Hematopoietic multipotent progenitor cell (in vitro differentiated cells): ENCODE results near the gene NTHL1. TPM values are rescaled to one million over a fixed set of nuclear protein-coding genes. Genes with fewer than 3 reads are reported as not detected.

Source experiments
- DNase-seq, 3 donors: peaks; one replicate each; pipeline ENCODE4 v3.0.0-alpha.2; 2011 to 2015; ENCODE audit warnings: low read depth in 2 of 3, low spot score in 2 of 3
- total RNA-seq: library from RNA; depleted of rRNA; stranded (reverse); fragments of >200 nt; gene quantifications from one replicate; pipeline ENCODE4 v1.2.3, GENCODE V29; 2012

NTHL1 gene
- total RNA-seq, 1 donor, result 73.2 TPM

DNA sequence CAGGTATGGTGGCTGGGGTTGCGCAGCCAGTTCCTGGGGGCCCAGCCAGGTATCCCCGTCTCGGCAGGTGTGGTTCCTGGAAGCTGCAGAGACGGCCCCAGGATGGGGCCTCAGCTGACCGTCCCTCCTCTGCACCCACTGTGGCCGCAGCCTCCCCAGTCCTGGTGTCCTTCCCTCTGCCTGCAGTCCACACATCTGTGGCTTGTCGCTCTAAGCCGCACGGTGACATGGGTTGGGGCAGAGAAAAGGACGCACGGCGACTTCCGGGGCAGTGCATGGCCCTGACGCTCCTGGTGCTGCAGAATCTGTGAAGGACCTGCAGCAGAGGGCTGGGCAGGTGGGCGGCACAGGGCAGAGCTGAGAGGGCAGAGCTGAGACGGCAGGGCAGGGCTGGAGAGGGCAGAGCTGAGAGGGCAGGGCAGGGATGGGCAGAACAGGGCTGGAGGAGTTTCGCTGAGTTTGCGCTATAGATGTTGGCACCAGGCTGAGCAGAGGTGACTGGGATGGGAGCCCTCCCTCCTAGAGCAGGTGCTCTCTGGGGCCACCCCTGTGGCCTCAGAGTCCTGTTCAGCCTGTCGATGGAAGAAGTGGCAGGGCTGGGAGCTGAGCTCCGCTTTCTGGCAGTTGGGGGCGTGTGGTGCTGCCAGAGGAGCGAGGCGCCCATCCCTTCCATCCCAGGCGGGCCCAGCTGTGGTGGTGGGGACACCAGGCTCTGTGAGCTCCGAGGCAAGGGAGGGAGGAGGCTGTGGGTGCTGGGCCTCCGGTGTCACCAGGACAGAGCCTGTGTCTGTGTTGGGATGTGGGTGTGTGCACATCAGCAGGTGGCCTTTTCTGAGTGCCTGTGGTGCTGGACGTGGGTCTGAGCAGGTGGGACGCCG, 23.2 kb upstream of the NTHL1 start:
- DNase-seq, result no peak

DNA sequence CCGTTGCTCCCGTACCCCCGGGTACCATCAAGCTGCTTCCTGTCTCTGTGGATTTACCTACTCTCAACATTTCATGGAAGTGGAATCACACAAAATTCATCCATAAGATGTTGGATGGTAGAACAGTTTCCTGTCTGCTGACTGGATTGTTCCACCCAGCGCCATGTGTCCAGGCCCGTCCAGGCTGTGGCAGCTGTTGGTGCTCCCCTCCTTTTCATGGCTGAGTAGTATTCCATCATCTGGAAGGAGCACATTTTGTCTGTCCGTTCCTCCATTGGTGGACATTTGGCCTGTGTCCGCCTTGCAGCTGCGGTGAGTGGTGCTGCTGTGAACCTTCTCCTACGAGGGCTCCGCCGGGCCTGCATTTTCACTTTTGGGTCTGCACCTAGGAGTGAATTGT, 18.5 kb upstream of the NTHL1 start:
- DNase-seq, result no peak

- no peak for DNase-seq
These were observed 16.8 kb upstream of the NTHL1 start for GRCh38 chr16:2064368-2064945.

GRCh38 chr16:2063861-2064260, 16.2 kb upstream of the NTHL1 start:
- no peak for DNase-seq

DNA sequence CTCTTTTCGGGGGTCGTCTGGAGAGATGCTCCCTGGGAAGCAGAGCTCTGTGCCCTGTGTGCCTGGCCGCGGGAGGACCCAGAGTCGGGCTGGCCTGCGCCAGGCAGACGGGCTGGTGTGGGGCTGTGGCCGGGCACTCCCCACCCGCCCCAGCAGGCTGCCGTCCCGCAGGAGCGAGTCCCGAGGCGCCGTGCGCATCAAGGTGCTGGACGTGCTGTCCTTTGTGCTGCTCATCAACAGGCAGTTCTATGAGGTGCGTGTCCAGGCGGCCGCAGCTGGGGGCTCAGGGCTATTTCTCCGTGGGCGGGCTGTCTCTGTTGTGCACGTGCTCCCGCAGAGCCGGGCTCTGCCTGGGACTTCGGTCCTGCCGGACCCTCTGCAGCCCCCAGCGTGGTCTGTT, 15.2 kb upstream of the NTHL1 start:
- no peak for DNase-seq

GRCh38 chr16:2061526-2061925, 13.9 kb upstream of the NTHL1 start:
- no peak for DNase-seq

DNA sequence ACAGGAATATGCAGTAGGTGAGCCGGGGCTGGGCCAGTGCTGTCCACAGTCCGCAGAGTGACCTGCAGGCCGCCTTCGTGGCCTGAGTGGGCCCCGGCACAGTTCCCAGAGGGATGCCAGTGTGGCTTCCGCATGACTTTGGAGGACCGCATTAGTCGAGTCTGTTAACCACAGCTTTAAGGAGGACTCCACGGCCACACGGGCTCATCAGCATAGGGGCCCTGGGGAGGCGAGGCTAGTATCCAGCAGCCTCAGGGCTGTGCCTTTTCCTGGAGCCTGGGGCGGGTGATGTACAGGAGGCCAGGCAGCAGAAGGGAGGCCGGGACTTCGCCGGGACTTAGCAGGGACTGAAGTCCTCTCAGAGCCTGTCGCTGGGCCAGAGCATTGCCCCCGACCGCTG, 13.4 kb upstream of the NTHL1 start:
- DNase-seq, result no peak

DNA sequence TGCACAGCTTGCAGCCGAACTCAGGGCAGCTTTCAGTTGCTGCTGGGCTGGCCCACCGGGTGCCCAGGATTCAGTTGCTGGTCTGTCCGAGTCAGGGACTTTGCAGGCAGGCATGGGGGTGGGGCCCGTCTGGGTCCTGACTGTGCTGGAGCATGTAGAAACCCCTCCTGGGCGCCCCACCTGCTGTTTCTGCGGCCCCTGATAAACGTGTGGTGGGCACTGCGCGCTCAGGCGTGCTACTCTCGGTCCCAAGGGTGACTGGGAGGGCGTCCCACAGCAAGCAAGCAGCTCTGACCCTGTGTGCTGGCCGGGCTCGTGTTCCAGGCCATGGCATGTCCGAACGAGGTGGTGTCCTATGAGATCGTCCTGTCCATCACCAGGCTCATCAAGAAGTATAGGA, 12.7 kb upstream of the NTHL1 start:
- no peak for DNase-seq

- DNase-seq, result no peak
These were observed 11.2 kb upstream of the NTHL1 start for GRCh38 chr16:2058872-2059271.

DNA sequence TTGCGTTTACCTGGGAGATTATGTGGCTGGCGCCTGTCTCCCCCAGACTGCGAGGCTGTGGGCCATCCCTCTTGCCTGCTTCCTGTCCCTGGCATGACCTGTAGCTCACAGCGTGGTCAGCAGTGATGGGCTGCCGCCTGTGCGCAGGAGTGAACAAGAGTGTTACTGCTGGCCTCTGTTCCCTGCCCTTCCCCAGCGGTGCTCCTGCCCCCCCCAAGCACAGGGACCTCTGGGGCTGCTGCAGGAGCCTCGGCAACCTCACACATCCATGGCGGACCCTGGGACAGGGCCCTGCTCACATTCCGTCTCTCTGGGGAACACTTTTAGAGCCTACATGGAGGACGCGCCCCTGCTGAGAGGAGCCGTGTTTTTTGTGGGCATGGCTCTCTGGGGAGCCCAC, 10.8 kb upstream of the NTHL1 start:
- DNase-seq, result no peak

GRCh38 chr16:2057438-2057837, 9.8 kb upstream of the NTHL1 start:
- DNase-seq, result no peak

DNA sequence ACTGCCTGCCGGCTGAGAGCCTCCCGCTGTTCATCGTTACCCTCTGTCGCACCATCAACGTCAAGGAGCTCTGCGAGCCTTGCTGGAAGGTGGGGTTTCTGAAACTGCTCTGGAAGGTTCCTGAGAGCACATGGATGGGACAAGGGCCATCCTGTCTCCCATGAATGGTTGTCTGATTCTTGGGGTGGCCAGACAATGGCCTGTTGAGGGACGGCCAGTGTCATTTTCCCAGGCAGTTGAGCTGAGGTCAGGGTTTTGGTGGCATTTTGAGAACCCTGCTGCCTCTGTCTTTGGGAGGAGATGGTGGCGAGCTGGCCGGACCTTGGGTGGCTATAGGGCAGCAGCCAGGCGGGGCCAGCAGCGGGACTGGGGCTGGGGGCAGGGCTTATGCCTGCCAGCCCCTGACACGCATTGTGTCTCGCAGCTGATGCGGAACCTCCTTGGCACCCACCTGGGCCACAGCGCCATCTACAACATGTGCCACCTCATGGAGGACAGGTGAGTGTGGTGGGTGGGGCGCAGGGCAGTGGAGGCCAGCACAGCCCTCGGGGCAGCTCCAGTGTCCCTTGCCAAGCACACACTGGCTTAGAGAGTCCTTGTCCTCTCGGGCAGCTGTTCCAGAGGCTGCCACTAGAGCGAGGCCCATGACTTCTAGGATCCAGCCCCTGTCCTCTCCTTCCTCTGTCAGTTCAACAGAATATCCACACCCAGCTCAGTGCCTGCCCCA, 9.2 kb upstream of the NTHL1 start:
- no peak for DNase-seq

DNA sequence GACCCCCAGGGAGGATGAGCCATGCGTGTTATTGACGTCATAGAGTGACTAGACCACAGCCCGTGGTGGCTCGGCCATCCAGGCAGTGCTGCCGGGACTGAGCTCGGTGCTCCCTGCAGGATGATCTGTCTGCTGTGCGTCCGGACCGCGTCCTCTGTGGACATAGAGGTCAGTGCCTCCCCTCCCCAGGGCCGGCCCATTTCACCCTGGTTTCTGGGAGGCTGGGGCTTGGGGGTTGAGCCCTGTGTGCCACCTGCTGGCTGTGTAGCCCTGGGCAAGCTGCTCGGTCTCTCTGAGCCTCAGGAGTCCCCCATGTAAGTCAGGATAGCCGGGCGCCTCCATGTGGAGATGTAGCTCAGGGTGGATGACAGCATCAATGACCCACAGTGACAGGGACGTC, 8.4 kb upstream of the NTHL1 start:
- no peak for DNase-seq

- no peak for DNase-seq
These were observed 7.1 kb upstream of the NTHL1 start for GRCh38 chr16:2054543-2055245.

GRCh38 chr16:2053897-2054296, 6.3 kb upstream of the NTHL1 start:
- no peak for DNase-seq

GRCh38 chr16:2053211-2053610, 5.6 kb upstream of the NTHL1 start:
- no peak for DNase-seq

GRCh38 chr16:2048116-2048543, 496 bp upstream of the NTHL1 start:
- no peak for DNase-seq

- no peak for DNase-seq
These were observed 723 bp downstream of the NTHL1 start for GRCh38 chr16:2046893-2047329.

DNA sequence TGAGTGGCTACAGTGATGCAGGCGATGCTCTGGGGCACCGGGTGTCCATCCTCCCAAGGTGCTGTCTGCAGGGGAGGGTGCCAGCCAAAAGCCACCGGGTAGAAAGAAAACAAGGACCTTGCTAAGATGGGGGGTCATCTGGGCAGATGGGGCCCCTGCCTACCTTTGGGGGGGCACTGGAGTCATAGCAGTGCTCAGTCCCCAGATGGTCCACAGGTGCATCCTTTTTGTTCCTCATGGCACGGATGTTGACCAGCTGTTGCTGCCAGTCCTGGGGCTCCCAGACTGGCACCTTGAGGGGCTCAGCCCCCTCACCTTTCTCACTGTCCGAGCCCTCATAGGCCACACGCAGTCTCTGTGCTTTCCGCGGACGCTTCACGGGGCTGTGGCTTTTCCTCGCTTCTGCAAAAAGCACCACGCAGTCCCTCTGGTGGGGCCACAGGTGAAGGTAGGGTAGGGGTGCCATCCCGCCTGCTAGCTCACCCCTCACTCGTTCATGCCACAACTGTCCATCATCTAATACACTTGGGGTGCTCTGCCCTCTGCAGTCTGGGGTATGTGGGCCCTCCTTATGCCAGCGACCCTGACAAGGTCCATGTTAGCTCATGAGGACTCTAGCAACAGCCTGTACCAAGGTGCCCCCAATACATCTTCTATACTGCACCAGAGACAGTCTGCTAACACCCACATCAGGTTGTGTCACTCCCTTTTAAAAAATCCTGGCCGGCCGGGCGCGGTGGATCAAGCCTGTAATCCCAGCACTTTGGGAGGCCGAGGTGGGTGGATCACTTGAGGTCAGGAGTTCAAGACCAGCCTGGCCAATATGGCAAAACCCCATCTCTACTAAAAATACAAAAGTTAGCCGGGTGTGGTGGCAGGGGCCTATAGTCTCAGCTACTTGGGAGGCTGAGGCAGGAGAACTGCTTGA, 1.4 kb downstream of the NTHL1 start:
- DNase-seq, result no peak

- no peak for DNase-seq
These were observed 3.1 kb downstream of the NTHL1 start for GRCh38 chr16:2044541-2044940.
